Measurements from ENCODE around the gene HECTD1.
"Not testable (repeated sequence)": the region's sequence is repeated elsewhere in the genome, so short reads cannot be mapped to it uniquely, and the experiment has no call there.

The HECTD1 gene

DNA sequence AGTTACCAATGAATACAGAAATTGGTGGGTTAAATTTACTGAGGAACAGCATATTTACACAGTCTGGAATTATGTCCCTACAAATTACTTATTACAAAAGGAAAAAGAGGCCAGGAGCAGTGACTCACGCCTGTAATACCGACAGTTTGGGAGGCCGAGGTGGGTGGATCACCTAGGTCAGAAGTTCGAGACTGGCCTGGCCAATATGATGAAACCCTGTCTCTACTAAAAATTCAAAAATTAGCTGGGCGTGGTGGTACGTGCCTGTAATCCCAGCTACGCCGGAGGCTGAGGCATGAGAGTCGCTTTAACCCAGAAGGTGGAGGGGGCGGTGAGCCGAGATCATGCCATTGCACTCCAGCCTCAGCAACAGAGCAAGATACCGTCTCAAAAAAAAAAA, 52.6 kb downstream of the HECTD1 start:
- DNase-seq (ENCODE audit: low read depth, low spot score): no peak

DNA sequence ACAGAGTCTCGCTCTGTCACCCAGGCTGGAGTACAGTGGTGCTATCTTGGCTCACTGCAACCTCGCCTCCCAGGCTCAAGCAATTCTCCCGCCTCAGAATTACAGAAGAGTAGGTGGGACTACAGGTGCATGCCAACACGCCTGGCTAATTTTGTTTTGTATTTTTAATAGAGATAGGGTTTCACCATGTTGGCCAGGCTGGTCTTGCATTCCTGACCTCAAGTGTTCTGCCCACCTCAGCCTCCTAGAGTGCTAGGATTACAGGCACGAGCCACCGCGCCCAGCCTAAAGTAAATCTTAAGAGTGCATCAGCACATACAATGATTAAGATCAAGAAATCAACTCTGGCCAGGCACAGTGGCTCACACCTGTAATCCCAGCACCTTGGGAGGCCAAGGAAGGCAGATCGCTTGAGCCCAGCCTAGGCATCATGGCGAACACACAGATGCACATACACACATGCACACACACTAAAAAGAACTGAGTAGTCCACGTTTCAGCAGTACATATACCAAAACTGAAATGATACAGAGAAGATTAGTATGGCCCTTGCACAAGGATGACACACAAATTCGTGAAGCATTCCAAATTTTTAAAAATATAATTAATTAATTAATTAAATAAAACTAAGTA, 65.0 kb downstream of the HECTD1 start:
- DNase-seq (ENCODE audit: low read depth, low spot score): no peak

DNA sequence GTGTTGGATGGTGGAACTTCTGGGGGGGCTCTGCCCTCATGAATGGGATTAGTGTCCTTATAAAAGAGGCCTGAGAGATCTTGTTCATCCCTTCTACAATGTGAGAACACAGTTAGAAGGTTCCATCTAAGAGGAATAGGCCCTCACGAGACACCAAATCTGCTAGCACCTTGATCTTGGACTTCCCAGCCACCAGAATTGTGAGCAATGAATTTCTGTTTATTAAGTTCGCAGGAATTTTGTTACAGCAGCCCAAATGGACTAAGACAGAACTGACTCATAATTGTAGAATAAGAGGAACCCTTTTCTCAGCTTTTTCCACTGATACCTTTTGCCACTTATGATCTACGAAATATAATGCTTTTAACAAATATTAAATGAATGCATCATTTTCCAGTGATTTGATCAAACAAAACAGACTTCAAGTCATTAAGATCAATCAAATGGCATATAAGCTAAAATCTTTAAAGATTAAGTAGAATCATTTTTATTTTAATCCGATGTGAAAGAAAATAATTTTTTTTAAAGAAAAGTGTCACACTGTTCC, 68.2 kb downstream of the HECTD1 start:
- DNase-seq (ENCODE audit: low read depth, low spot score): no peak

GRCh38 chr14:31138301-31138700, 69.3 kb downstream of the HECTD1 start:
- DNase-seq (ENCODE audit: low read depth, low spot score): no peak

DNA sequence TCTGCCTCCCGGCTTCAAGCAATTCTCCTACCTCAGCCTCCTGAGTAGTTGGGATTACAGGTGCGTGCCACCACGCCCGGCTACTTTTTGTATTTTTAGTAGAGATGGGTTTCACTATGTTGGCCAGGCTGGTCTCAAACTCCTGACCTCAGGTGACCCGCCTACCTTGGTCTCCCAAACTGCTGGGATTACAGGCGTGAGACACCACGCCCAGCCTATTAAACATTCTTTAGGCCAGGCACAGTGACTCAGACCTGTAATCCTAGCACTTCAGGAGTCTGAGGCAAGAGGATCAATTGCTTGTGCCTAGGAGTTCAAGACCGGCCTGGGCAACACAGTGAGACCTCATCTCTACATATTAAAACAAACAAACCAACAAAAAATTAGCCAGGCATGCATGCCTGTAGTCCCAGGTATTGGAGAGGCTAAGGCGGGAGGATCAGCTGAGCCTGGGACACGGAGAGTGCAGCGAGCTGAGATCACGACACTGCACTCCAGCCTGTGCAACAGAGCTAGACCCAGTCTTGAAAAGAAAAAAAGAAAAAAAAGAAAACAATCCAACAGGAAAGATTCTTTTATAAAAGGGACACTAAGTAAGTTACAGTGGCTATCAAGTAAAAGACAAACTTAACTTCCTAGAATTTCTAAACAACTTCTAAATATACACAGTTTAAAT, 70.2 kb downstream of the HECTD1 start:
- DNase-seq (ENCODE audit: low read depth, low spot score): no peak

DNA sequence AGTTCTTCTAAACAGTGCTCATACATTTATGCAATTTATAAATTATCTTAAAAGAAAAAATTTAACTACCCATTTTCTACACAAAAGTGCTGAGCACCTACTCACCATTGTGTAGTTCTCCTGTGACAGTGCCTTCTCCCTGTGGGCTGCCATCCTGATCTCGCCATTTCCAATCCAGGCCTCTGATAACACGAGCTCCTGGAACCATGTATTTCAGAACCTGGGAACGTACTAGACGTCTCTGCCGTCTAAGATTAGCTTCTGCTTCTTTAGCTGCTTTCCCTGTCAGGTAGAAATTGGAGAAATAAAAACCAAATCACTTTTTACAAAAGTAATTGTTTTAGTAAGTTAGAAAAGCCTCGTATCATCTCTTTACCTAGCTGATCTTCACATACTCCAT, 74.5 kb downstream of the HECTD1 start:
- no peak for DNase-seq (ENCODE audit: low read depth, low spot score)

- DNase-seq (ENCODE audit: low read depth, low spot score): no peak
Measured at GRCh38 chr14:31128601-31129526, 78.7 kb downstream of the HECTD1 start.

DNA sequence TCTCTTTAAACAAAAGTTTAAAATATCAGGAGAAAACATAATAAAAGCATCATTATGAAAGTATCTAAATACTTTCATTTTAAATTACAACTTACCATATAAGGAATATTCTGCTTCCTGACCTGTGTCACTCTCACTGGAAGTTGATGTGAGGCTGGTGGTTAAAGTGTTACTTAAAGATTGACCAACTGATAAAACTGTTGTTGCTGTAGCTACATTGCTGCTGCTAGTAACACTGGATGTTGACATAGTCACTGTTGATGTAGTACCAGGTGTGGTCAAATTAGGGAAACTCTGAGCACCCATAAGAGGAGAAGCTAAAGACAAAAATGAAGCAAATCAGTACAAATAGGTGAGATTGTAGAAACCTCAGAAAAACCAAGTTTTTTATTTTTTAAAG, 79.9 kb downstream of the HECTD1 start:
- DNase-seq (ENCODE audit: low read depth, low spot score): peak; percentile 16

GRCh38 chr14:31126680-31127079, 80.9 kb downstream of the HECTD1 start:
- no peak for DNase-seq (ENCODE audit: low read depth, low spot score)

- no peak for DNase-seq (ENCODE audit: low read depth, low spot score)
Measured at GRCh38 chr14:31125231-31125630, 82.4 kb downstream of the HECTD1 start.

- DNase-seq (ENCODE audit: low read depth, low spot score): no peak
Measured at GRCh38 chr14:31124197-31124596, 83.4 kb downstream of the HECTD1 start.

GRCh38 chr14:31122921-31123320, 84.7 kb downstream of the HECTD1 start:
- DNase-seq (ENCODE audit: low read depth, low spot score): no peak

- DNase-seq (ENCODE audit: low read depth, low spot score): no peak
Measured at GRCh38 chr14:31122098-31122611, 85.4 kb downstream of the HECTD1 start.

DNA sequence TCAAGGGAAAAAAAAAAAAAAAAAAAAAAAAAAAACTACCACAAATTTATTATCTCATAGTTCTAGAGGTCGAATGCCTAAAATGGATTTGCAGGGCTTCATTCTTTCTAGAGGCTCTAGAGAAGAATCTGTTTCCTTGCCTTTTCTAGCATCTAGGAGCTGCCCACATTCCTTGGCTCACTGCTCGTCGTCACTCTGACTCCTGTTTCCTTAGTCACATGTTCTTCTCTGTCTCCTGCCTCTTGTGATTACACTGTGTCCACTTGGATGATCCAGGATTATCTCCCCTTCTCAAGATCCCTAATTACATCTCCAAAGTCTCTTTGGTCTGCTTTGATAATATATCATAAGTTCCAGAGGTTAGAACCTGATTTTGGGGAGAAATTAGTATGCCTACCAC, 88.7 kb downstream of the HECTD1 start:
- no peak for DNase-seq (ENCODE audit: low read depth, low spot score)

DNA sequence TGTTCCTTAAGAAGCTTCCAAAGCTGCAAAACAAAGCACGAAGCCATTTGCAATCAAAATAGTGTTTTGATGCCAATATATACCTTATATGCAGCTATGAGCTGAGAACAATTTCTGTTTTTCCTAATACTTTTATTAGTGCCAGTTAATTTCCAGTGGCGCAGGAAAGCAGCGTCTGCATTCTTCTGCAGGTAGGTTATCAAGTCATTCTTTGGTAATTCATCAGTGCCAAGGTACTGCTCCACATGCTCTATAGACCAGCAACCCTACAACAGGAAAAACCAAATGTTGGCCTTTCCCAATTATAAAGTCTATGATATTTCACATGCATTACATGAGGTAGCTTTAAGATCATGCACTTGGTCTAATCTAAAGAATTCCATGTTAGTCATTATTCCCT, 93.8 kb downstream of the HECTD1 start:
- no peak for DNase-seq (ENCODE audit: low read depth, low spot score)

DNA sequence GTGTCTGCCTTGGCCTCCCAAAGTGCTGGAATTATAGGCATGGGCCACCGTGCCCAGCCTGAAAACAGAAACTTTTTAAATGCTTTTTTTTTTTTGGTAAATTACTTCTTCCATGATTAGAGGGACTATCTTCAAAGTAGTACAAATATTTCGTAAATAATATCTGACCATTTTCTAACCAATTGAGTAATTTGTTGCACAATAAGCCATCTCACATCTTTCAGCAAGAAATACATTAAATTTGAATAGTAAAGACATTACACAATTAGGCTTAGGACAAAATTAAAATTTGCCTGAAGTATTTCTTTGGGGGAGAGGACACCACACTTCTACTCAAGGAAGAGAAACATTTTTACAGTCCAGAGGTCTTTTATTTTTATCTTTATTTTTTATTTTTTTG, 96.7 kb downstream of the HECTD1 start:
- DNase-seq (ENCODE audit: low read depth, low spot score): no peak

- DNase-seq (ENCODE audit: low read depth, low spot score): no peak
Measured at GRCh38 chr14:31109257-31109656, 98.3 kb downstream of the HECTD1 start.

DNA sequence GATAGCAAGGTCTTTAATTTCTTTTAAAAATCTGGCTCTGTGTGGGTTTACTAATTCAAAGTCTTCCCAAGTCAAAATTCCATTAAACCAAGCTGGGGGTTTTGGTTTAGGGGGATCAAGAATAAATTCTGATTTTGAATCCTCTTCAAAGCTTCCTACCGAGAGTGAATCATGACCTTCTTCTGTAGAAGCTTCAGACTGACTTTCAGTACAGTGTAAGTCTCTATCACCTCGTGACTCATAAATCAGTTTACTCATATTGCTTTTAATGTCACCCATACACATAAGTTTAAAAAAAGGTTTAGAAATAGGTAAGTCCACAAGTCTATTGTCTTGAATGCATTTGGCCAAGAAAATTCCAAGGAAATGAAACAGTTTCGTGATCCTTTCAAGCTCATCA, 100.8 kb downstream of the HECTD1 start:
- no peak for DNase-seq (ENCODE audit: low read depth, low spot score)

GRCh38 chr14:31097081-31097480, 110.5 kb downstream of the HECTD1 start:
- DNase-seq (ENCODE audit: low read depth, low spot score): no peak

DNA sequence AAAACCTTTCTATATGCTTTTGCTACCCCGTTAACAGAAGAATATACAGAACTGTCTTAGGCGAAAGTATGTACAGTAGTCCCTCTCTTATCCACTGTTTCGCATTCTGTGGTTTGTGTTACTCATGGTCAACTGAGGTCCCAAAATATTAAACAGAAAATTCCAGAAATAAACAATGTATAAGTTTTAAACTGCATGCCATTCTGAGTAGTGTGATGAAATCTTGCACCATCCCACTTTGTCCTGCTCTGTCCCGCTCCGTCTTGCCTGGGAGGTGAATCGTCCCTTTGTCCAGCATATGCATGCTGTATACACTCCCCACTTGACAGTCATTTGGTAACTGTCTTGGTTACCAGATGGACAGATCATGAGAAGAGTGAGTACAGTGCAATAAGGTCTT, 111.3 kb downstream of the HECTD1 start:
- DNase-seq (ENCODE audit: low read depth, low spot score): no peak

- not testable (repeated sequence) for DNase-seq (ENCODE audit: low read depth, low spot score)
Measured at GRCh38 chr14:31095817-31096216, 111.8 kb downstream of the HECTD1 start.

All from activated CD4-positive, CD25-positive, alpha-beta regulatory T cell treated with anti-CD3 and anti-CD28 coated beads, Interleukin-2, amount 50 U/mL, for 16 hours (primary cell).